ENCODE measurements around the gene FBXL19. TPM values are rescaled to one million over a fixed set of nuclear protein-coding genes. Genes with fewer than 3 reads are reported as not detected.

The FBXL19 gene
- polyA plus RNA-seq, 4 donors, result 8.7 to 26.3 (median 13.4) TPM

DNA sequence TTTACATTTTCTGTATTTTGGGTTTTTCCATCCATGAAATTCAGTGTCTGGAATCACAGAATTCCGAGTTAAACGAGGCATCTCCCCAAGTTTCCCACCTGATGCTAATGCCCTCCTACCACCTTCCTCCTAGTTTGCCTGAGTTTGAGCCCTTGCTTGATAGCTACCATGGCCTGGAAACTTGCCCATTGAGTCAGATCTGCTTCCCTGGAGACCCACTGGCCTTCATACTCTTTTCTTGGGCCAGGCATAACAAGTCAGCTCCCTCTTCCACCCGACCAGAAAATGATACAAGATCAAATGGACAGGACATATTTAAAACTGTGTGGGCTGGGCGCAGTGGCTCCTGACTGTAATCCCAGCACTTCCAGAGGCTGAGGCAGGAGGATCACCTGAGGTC lies 44.4 kb downstream of the FBXL19 start:
- Histone ChIP-seq H3K4me1 (ENCODE audit: control insufficient read depth in 3 of 3, insufficient read depth in 2 of 3, low read depth in 1 of 3, low read length in 2 of 3) (no peaks in the 10 kb centered on the region), H3K4me3 (ENCODE audit: low read depth in 1 of 3, low read length in 3 of 3) (no peak overlapping the region), H3K27me3 (ENCODE audit: control insufficient read depth in 3 of 3, insufficient read depth in 3 of 3, low read length in 3 of 3) (no peaks in the 10 kb centered on the region), H3K27ac (ENCODE audit: low read depth in 1 of 3, low read length in 2 of 3) (no peak overlapping the region), H3K36me3 (ENCODE audit: control insufficient read depth in 3 of 3, insufficient read depth in 2 of 3, low read depth in 1 of 3, low read length in 3 of 3) (peaks cover 29 to 84% (median 34%) of the 10 kb centered on the region in 3 donors), H3K9me3 (ENCODE audit: control insufficient read depth in 2 of 2, insufficient read depth in 1 of 2, low read depth in 1 of 2, low read length in 1 of 2) (no peaks in the 10 kb centered on the region)
- FAIRE-seq (no peak), DNase-seq (no peak)
- 88 to 94% (median 89%) methylated on average over 4 of the region's 4 CpGs for WGBS, 3 donors

DNA sequence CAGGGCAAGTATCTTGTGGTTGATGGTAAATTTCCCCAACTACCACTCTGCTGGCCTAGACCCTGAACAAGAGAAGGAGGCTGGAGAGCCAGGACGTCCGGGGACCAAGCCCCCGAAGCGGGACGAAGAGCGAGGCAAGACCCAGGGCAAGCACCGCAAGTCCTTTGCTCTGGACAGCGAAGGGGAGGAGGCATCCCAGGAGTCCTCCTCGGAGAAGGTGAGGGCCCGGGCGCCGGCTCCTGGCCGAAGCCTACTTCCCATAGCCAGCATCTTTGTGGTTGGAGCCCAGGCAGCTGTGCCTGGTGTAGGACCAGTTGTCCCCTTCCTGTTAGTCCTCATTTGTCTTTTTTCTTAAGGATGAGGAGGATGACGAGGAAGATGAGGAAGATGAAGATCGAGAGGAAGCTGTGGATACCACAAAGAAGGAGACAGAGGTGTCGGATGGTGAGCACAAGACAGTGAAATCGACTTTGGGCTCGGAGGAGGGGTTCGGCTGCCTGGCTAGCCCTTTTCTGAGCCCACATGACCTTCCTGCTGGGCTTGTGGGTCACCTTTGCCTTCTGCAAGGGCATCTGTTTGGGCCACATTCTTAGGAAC lies 46.0 kb downstream of the FBXL19 start:
- Histone ChIP-seq H3K4me3 (ENCODE audit: low read depth in 1 of 3, low read length in 3 of 3) (no peak overlapping the region), H3K4me1 (ENCODE audit: control insufficient read depth in 3 of 3, insufficient read depth in 2 of 3, low read depth in 1 of 3, low read length in 2 of 3) (no peaks in the 10 kb centered on the region), H3K9me3 (ENCODE audit: control insufficient read depth in 2 of 2, insufficient read depth in 1 of 2, low read depth in 1 of 2, low read length in 1 of 2) (no peaks in the 10 kb centered on the region), H3K36me3 (ENCODE audit: control insufficient read depth in 3 of 3, insufficient read depth in 2 of 3, low read depth in 1 of 3, low read length in 3 of 3) (peaks cover 27 to 86% (median 33%) of the 10 kb centered on the region in 3 donors), H3K27ac (ENCODE audit: low read depth in 1 of 3, low read length in 2 of 3) (no peak overlapping the region), H3K27me3 (ENCODE audit: control insufficient read depth in 3 of 3, insufficient read depth in 3 of 3, low read length in 3 of 3) (no peaks in the 10 kb centered on the region)
- DNase-seq (no peak), FAIRE-seq (no peak)
- WGBS, 3 donors, result 95 to 97% (median 95%) methylated on average over 19 of the region's 19 CpGs

DNA sequence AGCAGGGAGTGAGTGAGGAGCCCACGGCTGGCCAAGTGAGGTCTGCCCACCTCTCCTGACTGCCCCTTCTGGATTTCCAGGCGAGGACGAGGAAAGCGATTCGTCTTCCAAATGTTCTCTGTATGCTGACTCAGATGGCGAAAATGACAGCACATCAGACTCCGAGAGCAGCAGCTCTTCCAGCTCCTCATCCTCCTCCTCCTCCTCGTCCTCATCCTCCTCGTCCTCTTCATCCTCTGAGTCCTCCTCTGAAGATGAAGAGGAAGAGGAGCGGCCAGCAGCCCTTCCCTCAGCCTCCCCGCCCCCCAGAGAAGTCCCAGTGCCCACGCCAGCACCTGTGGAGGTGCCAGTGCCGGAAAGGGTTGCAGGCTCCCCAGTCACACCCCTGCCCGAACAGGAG lies 47.9 kb downstream of the FBXL19 start:
- DNase-seq (no peak), FAIRE-seq (no peak)
- H3K27ac ChIP-seq (ENCODE audit: low read depth in 1 of 3, low read length in 2 of 3), result no peak overlapping the region
- WGBS, 3 donors, result 95 to 96% (median 96%) methylated on average over 14 of the region's 14 CpGs
- no peaks in the 10 kb centered on the region for H3K27me3 ChIP-seq (ENCODE audit: control insufficient read depth in 3 of 3, insufficient read depth in 3 of 3, low read length in 3 of 3)
- H3K36me3 ChIP-seq (ENCODE audit: control insufficient read depth in 3 of 3, insufficient read depth in 2 of 3, low read depth in 1 of 3, low read length in 3 of 3), result peaks cover 18 to 86% (median 22%) of the 10 kb centered on the region in 3 donors
- no peaks in the 10 kb centered on the region for H3K9me3 ChIP-seq (ENCODE audit: control insufficient read depth in 2 of 2, insufficient read depth in 1 of 2, low read depth in 1 of 2, low read length in 1 of 2)
- no peaks in the 10 kb centered on the region for H3K4me1 ChIP-seq (ENCODE audit: control insufficient read depth in 3 of 3, insufficient read depth in 2 of 3, low read depth in 1 of 3, low read length in 2 of 3)
- H3K4me3 ChIP-seq (ENCODE audit: low read depth in 1 of 3, low read length in 3 of 3), result no peak overlapping the region

- FAIRE-seq, result no peak
- H3K36me3 ChIP-seq (ENCODE audit: control insufficient read depth in 3 of 3, insufficient read depth in 2 of 3, low read depth in 1 of 3, low read length in 3 of 3), result peaks cover 20 to 88% (median 21%) of the 10 kb centered on the region in 3 donors
- DNase-seq, result no peak
These were observed 49.5 kb downstream of the FBXL19 start for GRCh38 chr16:30972872-30973271.

DNA sequence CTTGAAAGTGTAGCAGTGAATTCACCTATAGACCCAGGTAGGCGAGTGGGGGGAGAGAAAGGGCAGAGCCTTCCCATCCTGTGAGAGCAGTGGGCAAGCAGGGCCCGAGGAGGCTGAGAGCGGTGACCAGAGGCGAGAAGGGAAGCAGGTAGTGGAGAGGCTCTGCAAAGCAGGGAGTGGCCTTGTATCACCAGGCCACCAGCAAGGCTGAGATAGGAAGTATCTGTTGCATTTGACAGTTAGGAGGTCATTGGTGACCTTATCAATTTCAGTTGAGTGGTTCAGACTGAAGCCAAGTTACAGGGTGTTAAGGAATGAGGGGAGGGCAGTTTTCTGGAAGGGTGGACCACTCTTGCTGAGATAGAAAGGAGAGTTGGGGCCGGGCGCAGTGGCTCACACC lies 51.0 kb downstream of the FBXL19 start:
- 97 to 98% (median 98%) methylated on average over 6 of the region's 6 CpGs for WGBS, 3 donors
- Histone ChIP-seq H3K36me3 (ENCODE audit: control insufficient read depth in 3 of 3, insufficient read depth in 2 of 3, low read depth in 1 of 3, low read length in 3 of 3) (peaks cover 16 to 90% (median 22%) of the 10 kb centered on the region in 3 donors), H3K4me3 (ENCODE audit: low read depth in 1 of 3, low read length in 3 of 3) (no peak overlapping the region), H3K9me3 (ENCODE audit: control insufficient read depth in 2 of 2, insufficient read depth in 1 of 2, low read depth in 1 of 2, low read length in 1 of 2) (no peaks in the 10 kb centered on the region), H3K27me3 (ENCODE audit: control insufficient read depth in 3 of 3, insufficient read depth in 3 of 3, low read length in 3 of 3) (no peaks in the 10 kb centered on the region), H3K27ac (ENCODE audit: low read depth in 1 of 3, low read length in 2 of 3) (no peak overlapping the region), H3K4me1 (ENCODE audit: control insufficient read depth in 3 of 3, insufficient read depth in 2 of 3, low read depth in 1 of 3, low read length in 2 of 3) (no peaks in the 10 kb centered on the region)
- DNase-seq (no peak), FAIRE-seq (no peak)

More at GRCh38 chr16:30972872-30973271, 49.5 kb downstream of the FBXL19 start:
- Histone ChIP-seq H3K4me1 (ENCODE audit: control insufficient read depth in 3 of 3, insufficient read depth in 2 of 3, low read depth in 1 of 3, low read length in 2 of 3) (no peaks in the 10 kb centered on the region), H3K27me3 (ENCODE audit: control insufficient read depth in 3 of 3, insufficient read depth in 3 of 3, low read length in 3 of 3) (no peaks in the 10 kb centered on the region), H3K4me3 (ENCODE audit: low read depth in 1 of 3, low read length in 3 of 3) (no peak overlapping the region), H3K9me3 (ENCODE audit: control insufficient read depth in 2 of 2, insufficient read depth in 1 of 2, low read depth in 1 of 2, low read length in 1 of 2) (no peaks in the 10 kb centered on the region), H3K27ac (ENCODE audit: low read depth in 1 of 3, low read length in 2 of 3) (no peak overlapping the region)
- WGBS, 3 donors, result 88 to 96% (median 88%) methylated on average over 7 of the region's 7 CpGs

- FAIRE-seq, result no peak
- Histone ChIP-seq H3K4me1 (ENCODE audit: control insufficient read depth in 3 of 3, insufficient read depth in 2 of 3, low read depth in 1 of 3, low read length in 2 of 3) (no peaks in the 10 kb centered on the region), H3K36me3 (ENCODE audit: control insufficient read depth in 3 of 3, insufficient read depth in 2 of 3, low read depth in 1 of 3, low read length in 3 of 3) (peaks cover 15 to 92% (median 23%) of the 10 kb centered on the region in 3 donors), H3K9me3 (ENCODE audit: control insufficient read depth in 2 of 2, insufficient read depth in 1 of 2, low read depth in 1 of 2, low read length in 1 of 2) (no peaks in the 10 kb centered on the region), H3K27me3 (ENCODE audit: control insufficient read depth in 3 of 3, insufficient read depth in 3 of 3, low read length in 3 of 3) (no peaks in the 10 kb centered on the region), H3K4me3 (ENCODE audit: low read depth in 1 of 3, low read length in 3 of 3) (no peak overlapping the region), H3K27ac (ENCODE audit: low read depth in 1 of 3, low read length in 2 of 3) (no peak overlapping the region)
- peak in 1 of 2 donors; percentile 42 for DNase-seq
- 72 to 87% (median 86%) methylated on average over 4 of the region's 4 CpGs for WGBS, 3 donors
These were observed 53.1 kb downstream of the FBXL19 start for GRCh38 chr16:30976486-30976885.

DNA sequence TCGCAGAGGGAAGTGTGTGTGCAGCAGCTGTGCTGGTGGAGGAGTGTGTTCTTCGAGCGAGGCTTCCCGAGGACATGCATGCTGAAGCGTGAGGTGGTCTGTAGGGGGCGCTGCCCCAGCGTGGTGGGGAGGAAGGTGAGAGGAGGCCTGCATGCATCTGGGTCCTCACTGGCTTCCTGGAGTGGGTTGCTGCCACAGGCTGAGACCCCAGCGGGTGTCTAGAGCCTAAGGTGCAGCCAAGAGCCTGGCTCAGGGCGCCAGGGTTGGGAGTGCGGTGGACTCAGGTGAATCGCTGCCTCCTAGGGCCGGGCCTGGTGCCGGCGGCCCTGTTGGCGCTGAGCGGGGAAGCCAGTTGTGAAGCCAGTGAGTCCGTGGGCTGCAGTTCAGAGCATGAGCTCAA lies 54.1 kb downstream of the FBXL19 start:
- peaks cover 16 to 93% (median 18%) of the 10 kb centered on the region in 3 donors for H3K36me3 ChIP-seq (ENCODE audit: control insufficient read depth in 3 of 3, insufficient read depth in 2 of 3, low read depth in 1 of 3, low read length in 3 of 3)
- 88 to 91% (median 88%) methylated on average over 16 to 17 of the region's 17 CpGs for WGBS, 3 donors
- H3K27me3 ChIP-seq (ENCODE audit: control insufficient read depth in 3 of 3, insufficient read depth in 3 of 3, low read length in 3 of 3), result no peaks in the 10 kb centered on the region
- DNase-seq, result no peak
- H3K27ac ChIP-seq (ENCODE audit: low read depth in 1 of 3, low read length in 2 of 3), result no peak overlapping the region
- no peaks in the 10 kb centered on the region for H3K4me1 ChIP-seq (ENCODE audit: control insufficient read depth in 3 of 3, insufficient read depth in 2 of 3, low read depth in 1 of 3, low read length in 2 of 3)
- H3K9me3 ChIP-seq (ENCODE audit: control insufficient read depth in 2 of 2, insufficient read depth in 1 of 2, low read depth in 1 of 2, low read length in 1 of 2), result no peaks in the 10 kb centered on the region
- no peak overlapping the region for H3K4me3 ChIP-seq (ENCODE audit: low read depth in 1 of 3, low read length in 3 of 3)
- FAIRE-seq, result no peak

GRCh38 chr16:30979170-30980022 lies 56.0 kb downstream of the FBXL19 start:
- H3K27ac ChIP-seq (ENCODE audit: low read depth in 1 of 3, low read length in 2 of 3), result no peak overlapping the region
- DNase-seq (no peak), FAIRE-seq (no peak)
- no peaks in the 10 kb centered on the region for H3K4me1 ChIP-seq (ENCODE audit: control insufficient read depth in 3 of 3, insufficient read depth in 2 of 3, low read depth in 1 of 3, low read length in 2 of 3)
- no peaks in the 10 kb centered on the region for H3K9me3 ChIP-seq (ENCODE audit: control insufficient read depth in 2 of 2, insufficient read depth in 1 of 2, low read depth in 1 of 2, low read length in 1 of 2)
- no peak overlapping the region for H3K4me3 ChIP-seq (ENCODE audit: low read depth in 1 of 3, low read length in 3 of 3)
- H3K27me3 ChIP-seq (ENCODE audit: control insufficient read depth in 3 of 3, insufficient read depth in 3 of 3, low read length in 3 of 3), result no peaks in the 10 kb centered on the region
- WGBS, 3 donors, result 93% methylated on average over 49 to 62 of the region's 62 CpGs
- H3K36me3 ChIP-seq (ENCODE audit: control insufficient read depth in 3 of 3, insufficient read depth in 2 of 3, low read depth in 1 of 3, low read length in 3 of 3), result peaks cover 13 to 94% (median 20%) of the 10 kb centered on the region in 3 donors

All from small intestine (tissue), 7 donors.